Liver (tissue), 9 donors: ENCODE data around the gene OMD. TPM values are rescaled to one million over a fixed set of nuclear protein-coding genes. Genes with fewer than 3 reads are reported as not detected.

Experiments
- DNase-seq: peaks from one replicate; pipeline ENCODE4 v3.0.0-alpha.2; 2017; ENCODE audit warnings: low spot score
- H3K27ac ChIP-seq, 2 donors: one replicate each; pipeline ENCODE4 v1.7.0; 2013; ENCODE audit warnings: inconsistent platforms in 2 of 2, low read length in 2 of 2, control low read depth in 1 of 2, low read depth in 1 of 2, mild to moderate bottlenecking in 1 of 2
- H3K27me3 ChIP-seq, 4 donors: one replicate each; pipeline versions ENCODE4 v1.6.1 to v1.7.0; 2013; ENCODE audit warnings: low read length in 3 of 4, inconsistent platforms in 1 of 4, mild to moderate bottlenecking in 1 of 4, moderate library complexity in 1 of 4; ENCODE audit not compliant: control insufficient read depth in 4 of 4, insufficient read depth in 4 of 4
- H3K36me3 ChIP-seq, 4 donors: one replicate each; pipeline versions ENCODE4 v1.6.1 to v1.7.0; 2013; ENCODE audit warnings: low read length in 3 of 4, mild to moderate bottlenecking in 3 of 4, low read depth in 1 of 4, moderate library complexity in 1 of 4; ENCODE audit not compliant: control insufficient read depth in 4 of 4, insufficient read depth in 3 of 4
- H3K4me1 ChIP-seq, 4 donors: one replicate each; pipeline versions ENCODE4 v1.6.1 to v1.7.0; 2013; ENCODE audit warnings: low read length in 3 of 4, mild to moderate bottlenecking in 3 of 4, moderate library complexity in 1 of 4; ENCODE audit not compliant: control insufficient read depth in 4 of 4, insufficient read depth in 4 of 4
- H3K4me3 ChIP-seq, 3 donors: one replicate each; pipeline versions ENCODE4 v1.6.1 to v1.7.0; 2013; ENCODE audit warnings: low read length in 3 of 3, control low read depth in 1 of 3, low read depth in 1 of 3, mild to moderate bottlenecking in 1 of 3
- H3K9ac ChIP-seq, 2 donors: one replicate each; pipeline ENCODE4 v1.7.0; 2013; ENCODE audit warnings: low read length in 2 of 2, mild to moderate bottlenecking in 2 of 2, moderate library complexity in 2 of 2, control low read depth in 1 of 2, low read depth in 1 of 2
- H3K9me3 ChIP-seq, 4 donors: one replicate each; pipeline versions ENCODE4 v1.6.1 to v1.7.0; 2013; ENCODE audit warnings: low read length in 3 of 4; ENCODE audit not compliant: control insufficient read depth in 4 of 4
- ATF3 ChIP-seq: IDR thresholded peaks from 2 replicates; pipeline ENCODE4 v1.6.1; 2016; ENCODE audit warnings: antibody characterized with exemption
- FOXA1 ChIP-seq: IDR thresholded peaks from 2 replicates; pipeline ENCODE4 v1.6.1; 2016; ENCODE audit warnings: antibody characterized with exemption
- FOXA2 ChIP-seq: IDR thresholded peaks from 2 replicates; pipeline ENCODE4 v1.6.1; 2016; ENCODE audit warnings: antibody characterized with exemption
- GABPA ChIP-seq, 2 donors: IDR thresholded peaks in 1 of 2; conservative IDR thresholded peaks in 1 of 2; 2 replicates each; pipeline ENCODE4 v1.6.1; 2016; ENCODE audit warnings: antibody characterized with exemption in 2 of 2, mild to moderate bottlenecking in 1 of 2, moderate library complexity in 1 of 2
- HNF4G ChIP-seq: IDR thresholded peaks from 2 replicates; pipeline ENCODE4 v1.6.1; 2016; ENCODE audit warnings: antibody characterized with exemption
- NR2F2 ChIP-seq: IDR thresholded peaks from 2 replicates; pipeline ENCODE4 v1.6.1; 2016; ENCODE audit warnings: antibody characterized with exemption
- RAD21 ChIP-seq, 2 donors: IDR thresholded peaks; 2 replicates each; pipeline ENCODE4 v1.6.1; 2016; ENCODE audit warnings: antibody characterized with exemption in 2 of 2, mild to moderate bottlenecking in 2 of 2
- RXRA ChIP-seq, 2 donors: IDR thresholded peaks; 2 replicates each; pipeline ENCODE4 v1.6.1; 2017 to 2018; ENCODE audit warnings: antibody characterized with exemption in 2 of 2, mild to moderate bottlenecking in 1 of 2
- SP1 ChIP-seq: IDR thresholded peaks from 2 replicates; pipeline ENCODE4 v1.6.1; 2018; ENCODE audit warnings: antibody characterized with exemption, mild to moderate bottlenecking
- TAF1 ChIP-seq: conservative IDR thresholded peaks from 2 replicates; pipeline ENCODE4 v1.6.1; 2016; ENCODE audit warnings: antibody characterized with exemption, mild to moderate bottlenecking
- YY1 ChIP-seq: IDR thresholded peaks from 2 replicates; pipeline ENCODE4 v1.6.1; 2016; ENCODE audit warnings: antibody characterized with exemption, mild to moderate bottlenecking
- WGBS: extraction: QIAGEN DNeasy Blood & Tissue Kit; methylation state at CpG from one replicate; pipeline ENCODE4 v1.1.7; 2013; 5-methylcytosine and 5-hydroxymethylcytosine counted together
- polyA plus RNA-seq, 2 donors: library from polyadenylated mRNA; stranded (reverse) in 1 of 2; unstranded in 1 of 2; fragments of 200-250 nt in 1 of 2; fragments of >200 nt in 1 of 2; fragmentation: Nextera tagmentation in 1 of 2; extraction: Ambion mirVana in 1 of 2; gene quantifications; one replicate each; pipeline versions ENCODE4 v1.2.1 to v1.2.3, GENCODE V29; 2013 to 2015
- total RNA-seq, 2 donors: library from RNA; depleted of rRNA; stranded (reverse); fragments of >200 nt; gene quantifications; one replicate each; pipeline ENCODE4 v1.2.3, GENCODE V29; 2014
- TF ChIP-seq, protein P1 (sequence below): IDR thresholded peaks from 2 replicates; pipeline ENCODE4 v1.6.1; 2016; ENCODE audit warnings: antibody characterized with exemption
- TF ChIP-seq, protein P2 (sequence below): IDR thresholded peaks from 2 replicates; pipeline ENCODE4 v1.6.1; 2016; ENCODE audit warnings: antibody characterized with exemption, mild to moderate bottlenecking
- TF ChIP-seq, protein P3 (sequence below): IDR thresholded peaks from 2 replicates; pipeline ENCODE4 v1.6.1; 2016; ENCODE audit warnings: antibody characterized with exemption
- donor health status: healthy.
- donor health status: healthy.
- donor health status: healthy.
- donor health status: healthy.
- donor health status: healthy.

OMD gene
- total and polyA plus RNA-seq, 4 donors = 0.28 to 0.75 (median 0.52) TPM; not detected in 1

DNA sequence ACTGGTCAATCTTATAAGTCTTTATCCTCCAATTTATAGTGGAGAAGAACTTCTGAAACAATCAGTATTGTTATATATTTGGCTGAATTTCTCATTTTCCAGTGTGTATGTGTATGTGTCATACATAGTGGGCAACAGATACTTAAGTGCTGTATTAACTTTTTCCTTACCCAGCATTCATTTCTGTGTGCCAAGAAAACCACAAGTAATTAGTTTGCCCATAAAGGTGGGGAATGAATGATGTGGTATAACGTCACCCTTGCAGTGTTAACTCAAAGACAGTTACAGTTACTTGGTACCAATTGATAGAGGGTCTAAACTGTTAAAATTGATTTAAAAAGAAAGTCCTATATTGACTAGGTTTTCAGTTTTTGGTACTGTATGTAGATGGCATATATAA is 21.9 kb downstream of the OMD start:
- H3K9me3 ChIP-seq = no peaks in the 10 kb centered on the region
- no peak overlapping the region for H3K9ac ChIP-seq
- no peak overlapping the region for H3K27ac ChIP-seq
- TF ChIP-seq FOXA1 = no peak
- no peak for TF ChIP-seq GABPA (IDR thresholded peaks at IDR 0.05 in 1 of 2, conservative IDR thresholded peaks at IDR 0.05 in 1 of 2)
- TF ChIP-seq, protein P1, sequence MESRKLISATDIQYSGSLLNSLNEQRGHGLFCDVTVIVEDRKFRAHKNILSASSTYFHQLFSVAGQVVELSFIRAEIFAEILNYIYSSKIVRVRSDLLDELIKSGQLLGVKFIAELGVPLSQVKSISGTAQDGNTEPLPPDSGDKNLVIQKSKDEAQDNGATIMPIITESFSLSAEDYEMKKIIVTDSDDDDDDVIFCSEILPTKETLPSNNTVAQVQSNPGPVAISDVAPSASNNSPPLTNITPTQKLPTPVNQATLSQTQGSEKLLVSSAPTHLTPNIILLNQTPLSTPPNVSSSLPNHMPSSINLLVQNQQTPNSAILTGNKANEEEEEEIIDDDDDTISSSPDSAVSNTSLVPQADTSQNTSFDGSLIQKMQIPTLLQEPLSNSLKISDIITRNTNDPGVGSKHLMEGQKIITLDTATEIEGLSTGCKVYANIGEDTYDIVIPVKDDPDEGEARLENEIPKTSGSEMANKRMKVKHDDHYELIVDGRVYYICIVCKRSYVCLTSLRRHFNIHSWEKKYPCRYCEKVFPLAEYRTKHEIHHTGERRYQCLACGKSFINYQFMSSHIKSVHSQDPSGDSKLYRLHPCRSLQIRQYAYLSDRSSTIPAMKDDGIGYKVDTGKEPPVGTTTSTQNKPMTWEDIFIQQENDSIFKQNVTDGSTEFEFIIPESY = no peak
- no peak for TF ChIP-seq YY1
- TF ChIP-seq ATF3 = no peak
- TF ChIP-seq RAD21 (IDR thresholded peaks at IDR 0.05) = no peak
- no peak for TF ChIP-seq TAF1
- TF ChIP-seq, protein P2, sequence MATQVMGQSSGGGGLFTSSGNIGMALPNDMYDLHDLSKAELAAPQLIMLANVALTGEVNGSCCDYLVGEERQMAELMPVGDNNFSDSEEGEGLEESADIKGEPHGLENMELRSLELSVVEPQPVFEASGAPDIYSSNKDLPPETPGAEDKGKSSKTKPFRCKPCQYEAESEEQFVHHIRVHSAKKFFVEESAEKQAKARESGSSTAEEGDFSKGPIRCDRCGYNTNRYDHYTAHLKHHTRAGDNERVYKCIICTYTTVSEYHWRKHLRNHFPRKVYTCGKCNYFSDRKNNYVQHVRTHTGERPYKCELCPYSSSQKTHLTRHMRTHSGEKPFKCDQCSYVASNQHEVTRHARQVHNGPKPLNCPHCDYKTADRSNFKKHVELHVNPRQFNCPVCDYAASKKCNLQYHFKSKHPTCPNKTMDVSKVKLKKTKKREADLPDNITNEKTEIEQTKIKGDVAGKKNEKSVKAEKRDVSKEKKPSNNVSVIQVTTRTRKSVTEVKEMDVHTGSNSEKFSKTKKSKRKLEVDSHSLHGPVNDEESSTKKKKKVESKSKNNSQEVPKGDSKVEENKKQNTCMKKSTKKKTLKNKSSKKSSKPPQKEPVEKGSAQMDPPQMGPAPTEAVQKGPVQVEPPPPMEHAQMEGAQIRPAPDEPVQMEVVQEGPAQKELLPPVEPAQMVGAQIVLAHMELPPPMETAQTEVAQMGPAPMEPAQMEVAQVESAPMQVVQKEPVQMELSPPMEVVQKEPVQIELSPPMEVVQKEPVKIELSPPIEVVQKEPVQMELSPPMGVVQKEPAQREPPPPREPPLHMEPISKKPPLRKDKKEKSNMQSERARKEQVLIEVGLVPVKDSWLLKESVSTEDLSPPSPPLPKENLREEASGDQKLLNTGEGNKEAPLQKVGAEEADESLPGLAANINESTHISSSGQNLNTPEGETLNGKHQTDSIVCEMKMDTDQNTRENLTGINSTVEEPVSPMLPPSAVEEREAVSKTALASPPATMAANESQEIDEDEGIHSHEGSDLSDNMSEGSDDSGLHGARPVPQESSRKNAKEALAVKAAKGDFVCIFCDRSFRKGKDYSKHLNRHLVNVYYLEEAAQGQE = no peak
- no peak for TF ChIP-seq RXRA (IDR thresholded peaks at IDR 0.05)
- TF ChIP-seq SP1 = no peak
- TF ChIP-seq NR2F2 = no peak
- TF ChIP-seq HNF4G = no peak
- no peaks in the 10 kb centered on the region for H3K27me3 ChIP-seq
- WGBS = 85% methylated on average over 1 of the region's 1 CpG
- H3K4me1 ChIP-seq = no peaks in the 10 kb centered on the region
- no peak overlapping the region for H3K4me3 ChIP-seq
- no peaks in the 10 kb centered on the region for H3K36me3 ChIP-seq
- DNase-seq = no peak

GRCh38 chr9:92397853-92398252 is 26.4 kb downstream of the OMD start:
- Histone ChIP-seq H3K27ac (no peak overlapping the region), H3K36me3 (no peaks in the 10 kb centered on the region), H3K4me3 (no peak overlapping the region), H3K9me3 (no peaks in the 10 kb centered on the region), H3K9ac (no peak overlapping the region), H3K27me3 (no peaks in the 10 kb centered on the region), H3K4me1 (peaks cover 0 to 3% (median 0%) of the 10 kb centered on the region in 4 donors)
- no peak for DNase-seq
- TF ChIP-seq, protein P2 = no peak
- TF ChIP-seq SP1 (no peak), RAD21 (IDR thresholded peaks at IDR 0.05) (no peak), ATF3 (no peak), FOXA2 (no peak), NR2F2 (no peak), YY1 (no peak)
- TF ChIP-seq, protein P1 = no peak
- TF ChIP-seq, protein P3, sequence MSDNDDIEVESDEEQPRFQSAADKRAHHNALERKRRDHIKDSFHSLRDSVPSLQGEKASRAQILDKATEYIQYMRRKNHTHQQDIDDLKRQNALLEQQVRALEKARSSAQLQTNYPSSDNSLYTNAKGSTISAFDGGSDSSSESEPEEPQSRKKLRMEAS = no peak
- 97% methylated on average over 3 of the region's 3 CpGs for WGBS
